ENCODE data around the gene MED14.

The MED14 gene

GRCh38 chrX:40653535-40653934 is 81.8 kb downstream of the MED14 start:
- TF ChIP-seq, protein P1, sequence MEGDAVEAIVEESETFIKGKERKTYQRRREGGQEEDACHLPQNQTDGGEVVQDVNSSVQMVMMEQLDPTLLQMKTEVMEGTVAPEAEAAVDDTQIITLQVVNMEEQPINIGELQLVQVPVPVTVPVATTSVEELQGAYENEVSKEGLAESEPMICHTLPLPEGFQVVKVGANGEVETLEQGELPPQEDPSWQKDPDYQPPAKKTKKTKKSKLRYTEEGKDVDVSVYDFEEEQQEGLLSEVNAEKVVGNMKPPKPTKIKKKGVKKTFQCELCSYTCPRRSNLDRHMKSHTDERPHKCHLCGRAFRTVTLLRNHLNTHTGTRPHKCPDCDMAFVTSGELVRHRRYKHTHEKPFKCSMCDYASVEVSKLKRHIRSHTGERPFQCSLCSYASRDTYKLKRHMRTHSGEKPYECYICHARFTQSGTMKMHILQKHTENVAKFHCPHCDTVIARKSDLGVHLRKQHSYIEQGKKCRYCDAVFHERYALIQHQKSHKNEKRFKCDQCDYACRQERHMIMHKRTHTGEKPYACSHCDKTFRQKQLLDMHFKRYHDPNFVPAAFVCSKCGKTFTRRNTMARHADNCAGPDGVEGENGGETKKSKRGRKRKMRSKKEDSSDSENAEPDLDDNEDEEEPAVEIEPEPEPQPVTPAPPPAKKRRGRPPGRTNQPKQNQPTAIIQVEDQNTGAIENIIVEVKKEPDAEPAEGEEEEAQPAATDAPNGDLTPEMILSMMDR (conservative IDR thresholded peaks at IDR 0.05; ENCODE audit: low read depth, low read length) = no peak
- Histone ChIP-seq H3K4me2 (no peak overlapping the region), H3K36me3 (ENCODE audit: insufficient read depth) (no peaks in the 10 kb centered on the region), H3K9ac (no peak overlapping the region), H4K20me1 (ENCODE audit: insufficient read depth) (no peaks in the 10 kb centered on the region), H3K27me3 (ENCODE audit: insufficient read depth, low read depth) (no peaks in the 10 kb centered on the region), H3K27ac (no peak overlapping the region), H3K4me1 (ENCODE audit: low read depth, poor library complexity, severe bottlenecking) (peaks cover 17% of the 10 kb centered on the region), H3K4me3 (IDR thresholded peaks at IDR 0.05; ENCODE audit: insufficient read depth, low read depth, low read length) (no peak overlapping the region), H3K79me2 (ENCODE audit: insufficient read depth, low read depth) (no peaks in the 10 kb centered on the region), H2AFZ (ENCODE audit: low read depth) (no peak overlapping the region)

DNA sequence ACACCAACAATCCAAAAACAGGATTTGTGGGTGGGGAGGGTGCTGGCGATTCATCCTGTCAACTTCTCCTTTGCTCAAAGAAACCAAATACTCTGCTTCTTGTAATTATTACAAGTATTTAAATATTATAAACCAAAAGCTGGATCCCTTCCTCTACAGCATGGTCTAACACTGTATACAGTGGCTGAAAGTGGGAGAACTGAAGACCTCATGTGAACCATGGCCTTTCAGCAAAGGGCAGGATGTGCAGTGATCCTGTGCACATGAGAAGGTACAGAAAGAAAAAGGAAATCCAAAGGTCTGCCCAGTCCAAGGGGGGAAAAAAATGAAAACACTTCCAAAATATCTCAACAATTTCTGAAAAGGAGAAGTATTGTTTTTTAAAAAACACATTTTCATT is 82.7 kb downstream of the MED14 start:
- H3K4me2 ChIP-seq = no peak overlapping the region
- peaks cover 17% of the 10 kb centered on the region for H3K4me1 ChIP-seq (ENCODE audit: low read depth, poor library complexity, severe bottlenecking)
- H3K79me2 ChIP-seq (ENCODE audit: insufficient read depth, low read depth) = no peaks in the 10 kb centered on the region
- H2AFZ ChIP-seq (ENCODE audit: low read depth) = no peak overlapping the region
- H3K36me3 ChIP-seq (ENCODE audit: insufficient read depth) = no peaks in the 10 kb centered on the region
- no peaks in the 10 kb centered on the region for H3K27me3 ChIP-seq (ENCODE audit: insufficient read depth, low read depth)
- TF ChIP-seq, protein P1 (conservative IDR thresholded peaks at IDR 0.05; ENCODE audit: low read depth, low read length) = no peak
- H3K9ac ChIP-seq = no peak overlapping the region
- no peaks in the 10 kb centered on the region for H4K20me1 ChIP-seq (ENCODE audit: insufficient read depth)
- no peak overlapping the region for H3K4me3 ChIP-seq (IDR thresholded peaks at IDR 0.05; ENCODE audit: insufficient read depth, low read depth, low read length)
- no peak overlapping the region for H3K27ac ChIP-seq

DNA sequence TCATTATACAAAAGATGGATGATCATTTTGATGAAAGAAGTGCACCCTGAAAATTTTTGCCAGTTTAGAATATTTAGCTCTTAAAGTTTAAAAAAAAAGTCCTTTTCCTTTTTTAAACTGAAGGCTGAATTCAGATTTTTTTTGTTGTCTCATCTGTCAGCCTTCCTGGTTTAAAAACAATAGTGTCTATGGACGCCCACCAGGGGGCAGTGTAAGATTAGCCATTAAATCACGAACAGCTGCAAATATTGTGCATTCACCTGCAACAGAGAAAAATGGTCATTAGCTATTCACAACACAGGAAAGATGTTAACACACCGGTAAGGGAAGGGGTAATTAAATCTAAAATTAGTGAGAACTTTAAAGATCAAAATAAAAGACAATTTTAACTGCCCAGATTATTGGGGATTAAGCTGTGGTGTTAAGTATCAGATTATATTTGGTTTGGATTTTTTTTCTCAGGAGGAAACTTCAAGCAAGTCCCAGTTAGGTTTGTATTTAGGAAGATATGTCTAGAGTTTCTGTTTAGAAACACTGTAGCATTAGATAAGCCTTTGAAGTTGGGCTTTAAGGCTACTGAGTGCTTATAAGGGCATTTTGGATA is 83.6 kb downstream of the MED14 start:
- Histone ChIP-seq H3K27ac (no peak overlapping the region), H4K20me1 (ENCODE audit: insufficient read depth) (no peaks in the 10 kb centered on the region), H3K9ac (no peak overlapping the region), H3K4me1 (ENCODE audit: low read depth, poor library complexity, severe bottlenecking) (peaks cover 17% of the 10 kb centered on the region), H3K36me3 (ENCODE audit: insufficient read depth) (no peaks in the 10 kb centered on the region), H3K79me2 (ENCODE audit: insufficient read depth, low read depth) (peaks cover 2% of the 10 kb centered on the region; the same call in 1 of the 2 replicates), H3K4me2 (no peak overlapping the region), H2AFZ (ENCODE audit: low read depth) (no peak overlapping the region), H3K4me3 (IDR thresholded peaks at IDR 0.05; ENCODE audit: insufficient read depth, low read depth, low read length) (no peak overlapping the region), H3K27me3 (ENCODE audit: insufficient read depth, low read depth) (no peaks in the 10 kb centered on the region)
- TF ChIP-seq, protein P1 (conservative IDR thresholded peaks at IDR 0.05; ENCODE audit: low read depth, low read length) = peak; percentile 76

GRCh38 chrX:40647307-40648197 is 87.8 kb downstream of the MED14 start, which contains the start of gene CXorf38:
TSS of gene CXorf38 (minus strand) at chrX:40647561. CDS start at chrX:40647520, 41 bp downstream.
- peak within 1 kb of the TSS; percentile 18 for H2AFZ ChIP-seq (ENCODE audit: low read depth)
- peak within 1 kb of the TSS; percentile 52 for H3K27ac ChIP-seq
- peak within 1 kb of the TSS; percentile 58; the same call in 1 of the 2 replicates for H3K9ac ChIP-seq
- no peak within 1 kb of the TSS for H3K4me3 ChIP-seq (IDR thresholded peaks at IDR 0.05; ENCODE audit: insufficient read depth, low read depth, low read length)
- peak within 1 kb of the TSS; percentile 84 for H3K4me2 ChIP-seq
- no peaks in the 10 kb centered on the region for H4K20me1 ChIP-seq (ENCODE audit: insufficient read depth)
- no peaks in the 10 kb centered on the region for H3K27me3 ChIP-seq (ENCODE audit: insufficient read depth, low read depth)
- TF ChIP-seq, protein P1 (conservative IDR thresholded peaks at IDR 0.05; ENCODE audit: low read depth, low read length) = 0 out of 2 replicates have a peak, but pooled peaks have one; percentile 28
- H3K36me3 ChIP-seq (ENCODE audit: insufficient read depth) = no peaks in the 10 kb centered on the region
- H3K79me2 ChIP-seq (ENCODE audit: insufficient read depth, low read depth) = peaks cover 37% of the 10 kb centered on the region
- peaks cover 35% of the 10 kb centered on the region for H3K4me1 ChIP-seq (ENCODE audit: low read depth, poor library complexity, severe bottlenecking)
